Endothelial cell of coronary artery (primary cell): ENCODE results near the gene ADAMTS18. TPM values are rescaled to one million over a fixed set of nuclear protein-coding genes. Genes with fewer than 3 reads are reported as not detected.

Experiments
- total RNA-seq: library from RNA; depleted of rRNA; stranded (reverse); fragments of >200 nt; gene quantifications from 2 replicates; pipeline ENCODE4 v1.2.3, GENCODE V29; 2014

The ADAMTS18 gene
- total RNA-seq = 6.6 and 19.3 TPM in 2 replicates

GRCh38 chr16:77434530-77435271 is at the start of gene ADAMTS18:
Gene ADAMTS18 (minus strand): TSS chr16:77435034. CDS start chr16:77434695, 339 bp downstream.

Other genes with a start within 250 kb of the ADAMTS18 start
- gene MON1B, start 243.8 kb downstream of the ADAMTS18 start, total RNA-seq = 9.0 and 10.6 TPM in 2 replicates
- gene SYCE1L, start 235.6 kb downstream of the ADAMTS18 start, total RNA-seq = 2.7 and 4.1 TPM in 2 replicates